Parathyroid adenoma (tissue), 2 donors: ENCODE data around the gene RAET1G.
"Not testable (repeated sequence)": the region's sequence is repeated elsewhere in the genome, so short reads cannot be mapped to it uniquely, and the experiment has no call there.

Experiments
- H2AFZ ChIP-seq: fragments of 300-600 bp; sonication (generic); one replicate; pipeline ENCODE4 v1.7.0; 2017; ENCODE audit warnings: antibody characterized with exemption, mild to moderate bottlenecking
- H3K27ac ChIP-seq: fragments of 300-600 bp; sonication (generic); one replicate; pipeline ENCODE4 v1.7.0; 2017
- H3K27me3 ChIP-seq: fragments of 300-600 bp; sonication (generic); one replicate; pipeline ENCODE4 v1.7.0; 2017; ENCODE audit warnings: low read length; ENCODE audit not compliant: control insufficient read depth, insufficient read depth
- H3K36me3 ChIP-seq: fragments of 300-600 bp; sonication (generic); one replicate; pipeline ENCODE4 v1.7.0; 2017; ENCODE audit warnings: low read length; ENCODE audit not compliant: control insufficient read depth, insufficient read depth
- H3K4me1 ChIP-seq: fragments of 300-600 bp; sonication (generic); one replicate; pipeline ENCODE4 v1.7.0; 2017; ENCODE audit warnings: control low read depth
- H3K4me2 ChIP-seq: fragments of 300-600 bp; sonication (generic); one replicate; pipeline ENCODE4 v1.7.0; 2017; ENCODE audit warnings: low read length
- H3K4me3 ChIP-seq: fragments of 300-600 bp; sonication (generic); one replicate; pipeline ENCODE4 v1.7.0; 2017; ENCODE audit warnings: low read depth, low read length
- H3K79me2 ChIP-seq: fragments of 300-600 bp; sonication (generic); one replicate; pipeline ENCODE4 v1.7.0; 2017; ENCODE audit warnings: control low read depth
- H3K9ac ChIP-seq: fragments of 300-600 bp; sonication (generic); one replicate; pipeline ENCODE4 v1.7.0; 2017; ENCODE audit warnings: mild to moderate bottlenecking
- H3K9me3 ChIP-seq: fragments of 300-600 bp; sonication (generic); one replicate; pipeline ENCODE4 v1.7.0; 2017; ENCODE audit warnings: low read length; ENCODE audit not compliant: control insufficient read depth
- CTCF ChIP-seq: fragments of 300-600 bp; sonication (generic); IDR thresholded peaks from one replicate; pipeline ENCODE4 v1.7.0; 2017; ENCODE audit warnings: antibody characterized with exemption, mild to moderate bottlenecking
- donor health status: primary hyperparathyroidism.

RAET1G gene

GRCh38 chr6:149913085-149913484 lies 9.8 kb downstream of the RAET1G start:
- Histone ChIP-seq H3K27me3 (no peaks in the 10 kb centered on the region), H3K79me2 (peaks cover 3% of the 10 kb centered on the region), H2AFZ (no peak overlapping the region), H3K4me3 (no peak overlapping the region), H3K4me2 (no peak overlapping the region), H3K27ac (no peak overlapping the region), H3K9ac (no peak overlapping the region), H3K36me3 (no peaks in the 10 kb centered on the region), H3K4me1 (no peaks in the 10 kb centered on the region), H3K9me3 (no peaks in the 10 kb centered on the region)
- TF ChIP-seq CTCF: no peak

GRCh38 chr6:149912680-149913079 lies 10.2 kb downstream of the RAET1G start:
- not testable (repeated sequence) for H3K36me3 ChIP-seq, H3K4me3 ChIP-seq, H3K9me3 ChIP-seq, H3K4me1 ChIP-seq, H3K9ac ChIP-seq, H3K27me3 ChIP-seq, H3K4me2 ChIP-seq, H3K27ac ChIP-seq, H3K79me2 ChIP-seq, H2AFZ ChIP-seq

- no peaks in the 10 kb centered on the region for H3K9me3 ChIP-seq
- no peak overlapping the region for H2AFZ ChIP-seq
- no peak for TF ChIP-seq CTCF
- H3K4me1 ChIP-seq: no peaks in the 10 kb centered on the region
- H3K9ac ChIP-seq: no peak overlapping the region
- H3K27me3 ChIP-seq: no peaks in the 10 kb centered on the region
- H3K79me2 ChIP-seq: peaks cover 5% of the 10 kb centered on the region
- no peak overlapping the region for H3K27ac ChIP-seq
- H3K36me3 ChIP-seq: no peaks in the 10 kb centered on the region
- H3K4me2 ChIP-seq: no peak overlapping the region
- no peak overlapping the region for H3K4me3 ChIP-seq
These were observed 12.2 kb downstream of the RAET1G start for GRCh38 chr6:149910721-149911151.

- Histone ChIP-seq H3K27ac (no peak overlapping the region), H3K9ac (no peak overlapping the region), H3K27me3 (no peaks in the 10 kb centered on the region), H3K4me3 (no peak overlapping the region), H3K79me2 (peaks cover 5% of the 10 kb centered on the region), H3K4me2 (no peak overlapping the region), H2AFZ (no peak overlapping the region), H3K9me3 (no peaks in the 10 kb centered on the region), H3K4me1 (no peaks in the 10 kb centered on the region), H3K36me3 (no peaks in the 10 kb centered on the region)
- TF ChIP-seq CTCF: no peak
These were observed 13.0 kb downstream of the RAET1G start for GRCh38 chr6:149909701-149910470.

GRCh38 chr6:149908480-149908879 lies 14.4 kb downstream of the RAET1G start:
- not testable (repeated sequence) for H3K27ac ChIP-seq, H3K4me2 ChIP-seq, H3K9ac ChIP-seq, H3K79me2 ChIP-seq, H3K4me3 ChIP-seq, H3K4me1 ChIP-seq, H3K36me3 ChIP-seq, H2AFZ ChIP-seq, H3K27me3 ChIP-seq, H3K9me3 ChIP-seq

GRCh38 chr6:149907317-149907716 lies 15.6 kb downstream of the RAET1G start:
- H3K79me2 ChIP-seq: peaks cover 5% of the 10 kb centered on the region
- no peak overlapping the region for H3K4me2 ChIP-seq
- no peaks in the 10 kb centered on the region for H3K27me3 ChIP-seq
- no peak overlapping the region for H3K27ac ChIP-seq
- TF ChIP-seq CTCF: no peak
- H2AFZ ChIP-seq: no peak overlapping the region
- no peaks in the 10 kb centered on the region for H3K36me3 ChIP-seq
- H3K4me3 ChIP-seq: no peak overlapping the region
- H3K4me1 ChIP-seq: no peaks in the 10 kb centered on the region
- H3K9me3 ChIP-seq: no peaks in the 10 kb centered on the region
- H3K9ac ChIP-seq: no peak overlapping the region
